Sigmoid colon (tissue), 7 donors: Measurements from ENCODE around the gene LRRC56. TPM values are rescaled to one million over a fixed set of nuclear protein-coding genes. Genes with fewer than 3 reads are reported as not detected.

ENCODE experiments used
- DNase-seq: peaks from one replicate; pipeline ENCODE4 v3.0.0-alpha.2; 2019
- H3K27ac ChIP-seq, 4 donors: fragments of 200-600 bp; sonication (generic); one replicate each; pipeline ENCODE4 v1.5.1; 2016 to 2019; ENCODE audit warnings: mild to moderate bottlenecking in 1 of 4
- H3K27me3 ChIP-seq, 3 donors: fragments of 200-600 bp; sonication (generic); one replicate each; pipeline ENCODE4 v1.5.1; 2019; ENCODE audit warnings: mild to moderate bottlenecking in 1 of 3
- H3K36me3 ChIP-seq, 4 donors: fragments of 200-600 bp; sonication (generic); one replicate each; pipeline ENCODE4 v1.5.1; 2016 to 2019
- H3K4me1 ChIP-seq, 4 donors: fragments of 200-600 bp; sonication (generic); one replicate each; pipeline ENCODE4 v1.5.1; 2017 to 2019
- H3K4me3 ChIP-seq, 4 donors: fragments of 200-600 bp; sonication (generic); one replicate each; pipeline ENCODE4 v1.5.1; 2017 to 2019; ENCODE audit warnings: mild to moderate bottlenecking in 2 of 4, moderate library complexity in 1 of 4
- H3K9me3 ChIP-seq, 4 donors: fragments of 200-600 bp in 3 of 4; sonication (generic) in 3 of 4; one replicate each; pipeline versions ENCODE4 v1.5.1 to v1.6.1; 2013 to 2019
- EP300 ChIP-seq, 4 donors: sonication (generic); formaldehyde crosslinking; IDR thresholded peaks; one replicate each; pipeline ENCODE4 v1.6.1; 2017; ENCODE audit warnings: antibody characterized with exemption in 4 of 4
- POLR2A ChIP-seq, 2 donors: fragments of 450-650 bp; IDR thresholded peaks; one replicate each; pipeline ENCODE4 v1.6.1; 2016; ENCODE audit warnings: antibody characterized with exemption in 2 of 2, mild to moderate bottlenecking in 2 of 2, moderate library complexity in 2 of 2
- POLR2AphosphoS5 ChIP-seq, 4 donors: sonication (generic); formaldehyde crosslinking; IDR thresholded peaks; one replicate each; pipeline ENCODE4 v1.6.1; 2017; ENCODE audit warnings: antibody characterized with exemption in 4 of 4
- WGBS, 2 donors: extraction: QIAGEN DNeasy Blood & Tissue Kit; methylation state at CpG; one replicate each; pipeline ENCODE4 v1.1.7; 2013; 5-methylcytosine and 5-hydroxymethylcytosine counted together
- intact Hi-C: fragments of 100-400 bp; cut with DNase I; formaldehyde crosslinking; loops from one replicate; pipeline ENCODE4 v1.15.1; 2023
- polyA plus RNA-seq, 3 donors: library from polyadenylated mRNA; stranded (reverse); fragments of 200-250 nt; gene quantifications; one replicate each; pipeline ENCODE4 v1.2.3, GENCODE V29; 2013
- total RNA-seq, 4 donors: library from RNA; depleted of rRNA; stranded (reverse); fragments of >200 nt; gene quantifications; one replicate each; pipeline ENCODE4 v1.1.0, GENCODE V29; 2016
- TF ChIP-seq, protein P1 (sequence below), 4 experiments: fragments of 450-650 bp in 3 of 4; fragments of 200-600 bp in 1 of 4; IDR thresholded peaks; one replicate each; pipeline ENCODE4 v1.5.1; 2016 to 2019; ENCODE audit warnings: antibody characterized with exemption in 4 of 4, mild to moderate bottlenecking in 3 of 4, moderate library complexity in 2 of 4
- donor health status: healthy with polysubstance abuse.
- donor health status: Bipolar disorder and iron deficiency.
- donor health status: healthy.

The LRRC56 gene
- total and polyA plus RNA-seq, 7 donors, result 0.14 to 5.9 (median 4.1) TPM; not detected in 3

DNA sequence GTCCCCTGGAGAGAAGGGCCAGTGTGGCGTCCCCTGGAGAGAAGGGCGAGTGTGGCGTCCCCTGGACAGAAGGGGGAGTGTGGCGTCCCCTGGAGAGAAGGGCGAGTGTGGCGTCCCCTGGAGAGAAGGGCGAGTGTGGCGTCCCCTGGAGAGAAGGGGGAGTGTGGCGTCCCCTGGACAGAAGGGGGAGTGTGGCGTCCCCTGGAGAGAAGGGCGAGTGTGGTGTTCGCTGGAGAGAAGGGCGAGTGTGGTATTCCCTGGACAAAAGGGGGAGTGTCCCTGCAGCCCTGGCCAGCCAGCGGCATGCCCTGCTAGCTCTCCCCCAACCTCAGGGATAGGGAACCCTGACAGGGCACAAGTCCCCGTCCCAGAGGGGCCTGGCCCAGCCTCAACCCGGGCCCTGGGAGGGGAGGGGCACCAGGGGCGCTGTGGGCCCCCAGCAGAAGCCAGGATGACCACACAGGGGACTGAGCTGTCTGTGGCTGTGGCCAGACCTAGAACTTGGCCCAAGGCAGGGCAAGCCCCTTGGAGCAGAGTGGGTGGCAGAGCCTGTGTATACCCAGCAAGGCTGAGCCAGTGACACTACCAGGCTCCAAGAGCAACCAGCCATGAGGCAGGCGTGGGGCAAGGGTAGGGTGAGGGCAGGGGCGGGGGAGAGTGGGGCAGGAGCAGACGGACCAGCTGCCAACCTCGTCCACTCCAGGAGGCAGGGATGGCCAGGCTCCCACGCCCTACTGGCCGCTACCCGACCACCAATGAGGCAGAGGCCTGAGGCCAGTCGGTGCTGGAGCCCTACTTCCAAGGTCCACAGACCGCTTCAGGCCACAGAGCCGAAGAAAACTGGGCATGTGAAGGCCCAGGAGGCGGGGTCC is 6.1 kb upstream of the LRRC56 start:
- 89 to 90% methylated on average over 28 of the region's 28 CpGs for WGBS, 2 donors
- no peak overlapping the region for H3K4me3 ChIP-seq
- H3K27ac ChIP-seq, result no peak overlapping the region
- H3K9me3 ChIP-seq, result no peaks in the 10 kb centered on the region
- H3K27me3 ChIP-seq, result peaks cover 0 to under 1% (median 0%) of the 10 kb centered on the region in 3 donors
- peaks cover 0 to 28% (median 22%) of the 10 kb centered on the region in 4 donors for H3K36me3 ChIP-seq
- H3K4me1 ChIP-seq, result peaks cover 0 to 21% (median 17%) of the 10 kb centered on the region in 4 donors
- no peak for DNase-seq
- TF ChIP-seq EP300 (IDR thresholded peaks at IDR 0.05) (no peak), POLR2AphosphoS5 (IDR thresholded peaks at IDR 0.05) (no peak), POLR2A (IDR thresholded peaks at IDR 0.05) (no peak)
- TF ChIP-seq, protein P1, sequence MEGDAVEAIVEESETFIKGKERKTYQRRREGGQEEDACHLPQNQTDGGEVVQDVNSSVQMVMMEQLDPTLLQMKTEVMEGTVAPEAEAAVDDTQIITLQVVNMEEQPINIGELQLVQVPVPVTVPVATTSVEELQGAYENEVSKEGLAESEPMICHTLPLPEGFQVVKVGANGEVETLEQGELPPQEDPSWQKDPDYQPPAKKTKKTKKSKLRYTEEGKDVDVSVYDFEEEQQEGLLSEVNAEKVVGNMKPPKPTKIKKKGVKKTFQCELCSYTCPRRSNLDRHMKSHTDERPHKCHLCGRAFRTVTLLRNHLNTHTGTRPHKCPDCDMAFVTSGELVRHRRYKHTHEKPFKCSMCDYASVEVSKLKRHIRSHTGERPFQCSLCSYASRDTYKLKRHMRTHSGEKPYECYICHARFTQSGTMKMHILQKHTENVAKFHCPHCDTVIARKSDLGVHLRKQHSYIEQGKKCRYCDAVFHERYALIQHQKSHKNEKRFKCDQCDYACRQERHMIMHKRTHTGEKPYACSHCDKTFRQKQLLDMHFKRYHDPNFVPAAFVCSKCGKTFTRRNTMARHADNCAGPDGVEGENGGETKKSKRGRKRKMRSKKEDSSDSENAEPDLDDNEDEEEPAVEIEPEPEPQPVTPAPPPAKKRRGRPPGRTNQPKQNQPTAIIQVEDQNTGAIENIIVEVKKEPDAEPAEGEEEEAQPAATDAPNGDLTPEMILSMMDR (IDR thresholded peaks at IDR 0.05), result no peak
- intact Hi-C loops, result loop anchor here (10.0 kb wide), 1 partner anchor 296 kb away; the partner anchor contains the start of genes PSMD13 and SIRT3

DNA sequence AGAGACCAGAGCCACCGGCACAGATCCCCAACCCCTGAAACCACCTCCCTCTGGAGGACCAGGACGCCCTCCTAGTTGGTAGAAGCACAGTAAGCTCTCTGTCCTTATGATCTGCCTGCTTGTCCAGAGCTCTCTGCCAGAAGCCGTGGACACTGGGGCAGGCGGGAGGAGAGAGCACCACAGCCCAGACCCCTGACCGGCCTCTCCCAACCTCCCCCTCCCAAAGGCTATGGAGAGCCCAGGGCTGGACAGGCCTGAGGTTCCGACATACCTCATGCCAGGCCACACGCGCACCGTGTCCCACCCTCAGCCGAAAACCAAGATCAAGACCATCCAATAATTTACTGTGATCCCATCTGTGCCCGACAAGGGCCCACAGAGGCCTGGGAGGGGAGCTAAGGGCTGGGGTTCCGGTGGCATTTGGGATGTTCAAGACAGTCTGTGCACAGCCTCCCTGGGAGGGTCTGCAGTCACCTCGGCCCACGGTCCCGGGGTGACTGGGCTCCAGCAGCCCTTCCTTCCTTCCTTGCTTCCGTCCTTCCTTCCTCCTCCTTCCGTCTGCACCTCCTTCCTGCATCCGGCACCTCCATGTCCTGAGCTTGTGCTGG is 5.3 kb upstream of the LRRC56 start:
- 90 to 91% methylated on average over 18 of the region's 18 CpGs for WGBS, 2 donors
- Histone ChIP-seq H3K9me3 (no peaks in the 10 kb centered on the region), H3K27me3 (peaks cover 4 to 8% (median 6%) of the 10 kb centered on the region in 3 donors), H3K4me1 (peaks cover 0 to 28% (median 25%) of the 10 kb centered on the region in 4 donors), H3K27ac (no peak overlapping the region), H3K36me3 (peaks cover 0 to 28% (median 22%) of the 10 kb centered on the region in 4 donors), H3K4me3 (no peak overlapping the region)
- TF ChIP-seq EP300 (IDR thresholded peaks at IDR 0.05) (no peak), POLR2AphosphoS5 (IDR thresholded peaks at IDR 0.05) (no peak), POLR2A (IDR thresholded peaks at IDR 0.05) (no peak)
- TF ChIP-seq, protein P1 (IDR thresholded peaks at IDR 0.05), result no peak
- no peak for DNase-seq
- intact Hi-C loops, result loop anchor here (10.0 kb wide), 1 partner anchor 297 kb away; the partner anchor contains the start of genes PSMD13 and SIRT3

DNA sequence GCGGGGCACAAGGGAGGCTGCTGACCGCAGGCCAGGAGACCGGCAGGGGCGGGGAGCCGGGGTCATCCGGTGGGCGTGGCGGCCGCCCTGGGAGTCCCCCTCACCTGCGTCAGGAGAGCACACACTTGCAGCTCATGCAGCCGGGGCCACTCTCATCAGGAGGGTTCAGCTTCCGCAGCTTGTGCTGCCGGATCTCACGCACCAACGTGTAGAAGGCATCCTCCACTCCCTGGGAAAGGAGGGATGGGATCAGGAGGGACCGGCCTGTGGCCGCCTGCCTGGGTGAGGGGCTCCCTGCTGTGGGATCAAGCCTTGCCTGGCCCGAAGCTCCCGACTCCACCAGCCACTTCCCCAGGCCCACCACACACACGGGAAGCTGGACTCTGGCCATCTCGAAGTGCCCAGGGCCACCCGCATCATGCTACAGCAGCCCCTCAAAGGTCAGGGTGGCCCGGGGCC is 4.8 kb upstream of the LRRC56 start:
- Histone ChIP-seq H3K27me3 (peaks cover 9 to 14% (median 11%) of the 10 kb centered on the region in 3 donors), H3K4me1 (peaks cover 0 to 33% (median 30%) of the 10 kb centered on the region in 4 donors), H3K4me3 (no peak overlapping the region), H3K27ac (no peak overlapping the region), H3K9me3 (no peaks in the 10 kb centered on the region), H3K36me3 (peaks cover 0 to 28% (median 22%) of the 10 kb centered on the region in 4 donors)
- TF ChIP-seq EP300 (IDR thresholded peaks at IDR 0.05) (no peak), POLR2AphosphoS5 (IDR thresholded peaks at IDR 0.05) (no peak), POLR2A (IDR thresholded peaks at IDR 0.05) (no peak)
- TF ChIP-seq, protein P1 (IDR thresholded peaks at IDR 0.05), result no peak
- WGBS, 2 donors, result 88 to 91% methylated on average over 23 of the region's 23 CpGs
- DNase-seq, result no peak
- intact Hi-C loops, result loop anchor here (10.0 kb wide), 1 partner anchor 298 kb away; the partner anchor contains the start of genes PSMD13 and SIRT3

DNA sequence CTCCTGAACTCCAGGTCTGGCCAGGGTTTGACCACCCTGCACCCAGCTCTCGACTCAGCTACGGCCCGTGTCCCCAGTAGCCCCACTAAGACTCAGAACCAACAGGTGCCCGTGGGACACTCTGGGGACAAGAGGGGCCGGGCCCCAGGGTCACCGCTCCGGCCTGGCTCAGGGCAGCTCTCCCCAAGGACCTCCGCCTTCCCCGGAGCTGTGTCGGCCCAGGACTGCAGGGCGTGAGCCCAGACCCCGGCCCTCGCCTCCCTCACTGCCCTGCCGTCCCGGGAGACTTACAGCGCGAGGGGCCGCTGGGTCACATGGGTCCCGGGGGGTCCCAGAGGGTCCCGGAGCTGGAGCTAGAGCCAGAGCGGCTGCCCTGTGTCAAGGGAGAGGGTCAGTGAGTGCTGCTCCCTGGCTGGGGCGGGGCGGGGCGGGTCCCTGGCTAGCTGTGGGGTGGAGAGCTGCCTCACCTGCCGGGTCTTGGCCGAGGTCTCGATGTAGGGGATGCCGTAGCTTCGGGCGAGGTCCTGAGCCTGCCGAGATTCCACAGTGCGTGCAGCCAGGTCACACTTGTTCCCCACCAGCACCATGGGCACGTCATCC is 4.2 kb upstream of the LRRC56 start:
- peaks cover 15 to 19% (median 16%) of the 10 kb centered on the region in 3 donors for H3K27me3 ChIP-seq
- 82 to 90% methylated on average over 33 of the region's 33 CpGs for WGBS, 2 donors
- no peak overlapping the region for H3K27ac ChIP-seq
- no peak for DNase-seq
- TF ChIP-seq, protein P1 (IDR thresholded peaks at IDR 0.05), result no peak
- TF ChIP-seq POLR2A (IDR thresholded peaks at IDR 0.05) (no peak), POLR2AphosphoS5 (IDR thresholded peaks at IDR 0.05) (no peak), EP300 (IDR thresholded peaks at IDR 0.05) (no peak)
- intact Hi-C loops, result loop anchor here (10.0 kb wide), 1 partner anchor 298 kb away; the partner anchor contains the start of genes PSMD13 and SIRT3
- H3K36me3 ChIP-seq, result peaks cover 0 to 28% (median 22%) of the 10 kb centered on the region in 4 donors
- no peaks in the 10 kb centered on the region for H3K9me3 ChIP-seq
- H3K4me1 ChIP-seq, result peaks cover 0 to 37% (median 33%) of the 10 kb centered on the region in 4 donors
- H3K4me3 ChIP-seq, result no peak overlapping the region
